ENCODE data around the gene ATP5MG.

DNA sequence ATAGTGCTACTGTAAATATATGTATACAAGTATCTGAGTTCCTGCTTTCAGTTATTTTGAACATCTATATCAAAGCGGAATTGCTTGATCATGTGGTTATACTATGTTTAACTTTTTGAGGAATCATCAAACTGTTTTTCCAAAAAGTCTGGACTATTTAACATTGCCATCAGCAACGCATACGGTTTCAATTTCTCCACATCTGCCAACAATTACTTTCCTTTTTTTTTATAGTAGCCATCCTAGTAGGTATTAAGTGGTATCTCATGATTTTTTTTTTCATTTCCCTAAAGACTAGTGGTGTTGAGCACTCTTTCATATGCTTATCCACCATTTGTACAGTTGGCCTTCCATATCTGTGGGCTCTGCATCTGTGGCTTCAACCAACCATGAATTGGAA is 43.3 kb upstream of the ATP5MG start:
- TF ChIP-seq, protein P1, sequence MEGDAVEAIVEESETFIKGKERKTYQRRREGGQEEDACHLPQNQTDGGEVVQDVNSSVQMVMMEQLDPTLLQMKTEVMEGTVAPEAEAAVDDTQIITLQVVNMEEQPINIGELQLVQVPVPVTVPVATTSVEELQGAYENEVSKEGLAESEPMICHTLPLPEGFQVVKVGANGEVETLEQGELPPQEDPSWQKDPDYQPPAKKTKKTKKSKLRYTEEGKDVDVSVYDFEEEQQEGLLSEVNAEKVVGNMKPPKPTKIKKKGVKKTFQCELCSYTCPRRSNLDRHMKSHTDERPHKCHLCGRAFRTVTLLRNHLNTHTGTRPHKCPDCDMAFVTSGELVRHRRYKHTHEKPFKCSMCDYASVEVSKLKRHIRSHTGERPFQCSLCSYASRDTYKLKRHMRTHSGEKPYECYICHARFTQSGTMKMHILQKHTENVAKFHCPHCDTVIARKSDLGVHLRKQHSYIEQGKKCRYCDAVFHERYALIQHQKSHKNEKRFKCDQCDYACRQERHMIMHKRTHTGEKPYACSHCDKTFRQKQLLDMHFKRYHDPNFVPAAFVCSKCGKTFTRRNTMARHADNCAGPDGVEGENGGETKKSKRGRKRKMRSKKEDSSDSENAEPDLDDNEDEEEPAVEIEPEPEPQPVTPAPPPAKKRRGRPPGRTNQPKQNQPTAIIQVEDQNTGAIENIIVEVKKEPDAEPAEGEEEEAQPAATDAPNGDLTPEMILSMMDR (IDR thresholded peaks at IDR 0.05): no peak
- TF ChIP-seq POLR2A (IDR thresholded peaks at IDR 0.05): no peak
